ENCODE results near the gene GCC1. TPM values are rescaled to one million over a fixed set of nuclear protein-coding genes. Genes with fewer than 3 reads are reported as not detected.

The GCC1 gene
- total RNA-seq, 1 donor from 2014 or later, result 11.2 TPM

DNA sequence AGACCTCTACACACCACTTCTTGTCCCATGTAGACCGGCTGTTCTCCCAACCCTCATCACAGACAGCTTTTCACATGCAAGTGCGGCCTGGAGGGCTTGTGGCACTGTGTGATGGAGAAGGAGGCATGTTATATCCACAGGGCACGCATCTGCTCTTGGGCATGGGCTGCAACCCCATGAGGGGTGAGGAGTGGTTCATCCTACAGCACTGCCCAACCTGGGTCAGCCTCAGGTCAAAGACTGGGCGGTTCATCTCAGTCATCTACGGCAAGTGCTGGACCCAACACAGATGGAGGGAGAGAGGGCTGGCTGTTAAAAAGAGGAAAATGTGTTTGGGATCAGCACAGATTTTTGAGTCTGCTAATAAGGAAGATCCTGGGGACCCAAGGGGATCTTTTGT, 10.3 kb upstream of the GCC1 start:
- H3K27me3 ChIP-seq, result no peaks in the 10 kb centered on the region
- H3K9me3 ChIP-seq, result no peaks in the 10 kb centered on the region
- H3K4me3 ChIP-seq, result no peak overlapping the region
- H3K27ac ChIP-seq, result no peak overlapping the region
- no peak for DNase-seq (ENCODE audit: low spot score in 2 of 2)
- H3K4me1 ChIP-seq, result no peaks in the 10 kb centered on the region
- H3K36me3 ChIP-seq, result peaks cover 11 to 14% of the 10 kb centered on the region in 2 donors
- intact Hi-C loops (cut with DNase I), result no loop called here
- no peak for TF ChIP-seq CTCF (IDR thresholded peaks at IDR 0.05)

DNA sequence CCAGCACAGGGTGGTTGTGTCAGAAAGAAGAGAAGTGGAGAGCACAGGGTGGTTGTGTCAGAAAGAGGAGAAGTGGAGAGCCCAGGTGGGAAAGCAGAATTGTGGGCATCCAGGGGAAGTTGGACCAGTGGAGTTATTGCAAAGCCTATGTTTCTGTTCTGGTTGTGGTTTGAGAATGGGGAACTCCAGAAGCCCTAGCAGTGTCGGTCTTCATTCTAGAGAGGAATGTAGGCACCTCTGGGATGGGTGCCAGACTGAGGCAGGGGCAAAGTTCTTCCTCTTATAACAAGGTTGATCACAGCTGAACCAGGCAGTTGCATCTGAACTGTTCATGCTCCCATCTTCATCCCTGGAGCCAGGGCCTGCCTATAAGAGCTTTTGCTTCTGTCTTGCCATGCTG, 9.1 kb upstream of the GCC1 start:
- Histone ChIP-seq H3K4me3 (no peak overlapping the region), H3K9me3 (no peaks in the 10 kb centered on the region), H3K4me1 (peaks cover 0 to 2% of the 10 kb centered on the region in 2 donors), H3K27me3 (no peaks in the 10 kb centered on the region), H3K36me3 (peaks cover 14 to 18% of the 10 kb centered on the region in 2 donors), H3K27ac (no peak overlapping the region)
- intact Hi-C loops (cut with DNase I), result no loop called here
- no peak for TF ChIP-seq CTCF (IDR thresholded peaks at IDR 0.05)
- DNase-seq (ENCODE audit: low spot score in 2 of 2), result no peak

- Histone ChIP-seq H3K27ac (no peak overlapping the region), H3K4me3 (no peak overlapping the region), H3K4me1 (peaks cover 0 to 12% of the 10 kb centered on the region in 2 donors), H3K27me3 (no peaks in the 10 kb centered on the region), H3K9me3 (no peaks in the 10 kb centered on the region), H3K36me3 (peaks cover 14 to 18% of the 10 kb centered on the region in 2 donors)
- TF ChIP-seq CTCF (IDR thresholded peaks at IDR 0.05), result no peak
- DNase-seq (ENCODE audit: low spot score in 2 of 2), result no peak
- intact Hi-C loops (cut with DNase I), result no loop called here
Measured at GRCh38 chr7:127592550-127592949, 7.2 kb upstream of the GCC1 start.

DNA sequence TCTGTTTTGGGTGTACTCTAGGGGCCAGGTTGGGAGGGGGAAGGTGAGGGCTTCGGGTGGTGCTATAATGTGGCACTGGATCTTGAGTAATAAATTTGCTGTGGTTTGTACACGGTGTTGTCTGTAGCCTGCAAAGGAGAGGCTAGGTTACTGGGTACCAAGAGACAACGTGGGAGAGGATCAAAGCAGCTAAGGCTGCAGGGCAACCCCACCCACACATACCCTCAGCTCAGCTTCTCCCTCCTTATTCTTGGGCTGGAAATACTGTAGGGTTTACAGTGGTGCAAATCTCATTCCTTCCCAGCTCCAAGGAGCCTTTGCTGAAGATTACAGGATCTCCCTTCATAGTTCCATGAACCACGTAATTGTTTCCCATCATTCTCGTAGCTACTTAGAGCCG, 6.2 kb upstream of the GCC1 start:
- intact Hi-C loops (cut with DNase I), result no loop called here

GRCh38 chr7:127591189-127591588, 5.8 kb upstream of the GCC1 start:
- intact Hi-C loops (cut with DNase I), result no loop called here
- peaks cover 14 to 18% of the 10 kb centered on the region in 2 donors for H3K36me3 ChIP-seq
- H3K27me3 ChIP-seq, result no peaks in the 10 kb centered on the region
- no peak overlapping the region for H3K4me3 ChIP-seq
- H3K4me1 ChIP-seq, result peaks cover 0 to 16% of the 10 kb centered on the region in 2 donors
- no peaks in the 10 kb centered on the region for H3K9me3 ChIP-seq
- DNase-seq (ENCODE audit: low spot score in 2 of 2), result no peak
- no peak overlapping the region for H3K27ac ChIP-seq
- TF ChIP-seq CTCF (IDR thresholded peaks at IDR 0.05), result no peak

More for the DNA sequence above, 6.2 kb upstream of the GCC1 start:
- H3K9me3 ChIP-seq, result no peaks in the 10 kb centered on the region
- no peak overlapping the region for H3K4me3 ChIP-seq
- H3K27me3 ChIP-seq, result no peaks in the 10 kb centered on the region
- no peak for DNase-seq (ENCODE audit: low spot score in 2 of 2)
- H3K36me3 ChIP-seq, result peaks cover 14 to 18% of the 10 kb centered on the region in 2 donors
- no peak overlapping the region for H3K27ac ChIP-seq
- TF ChIP-seq CTCF (IDR thresholded peaks at IDR 0.05), result no peak
- peaks cover 0 to 16% of the 10 kb centered on the region in 2 donors for H3K4me1 ChIP-seq

GRCh38 chr7:127589896-127590295, 4.5 kb upstream of the GCC1 start:
- Histone ChIP-seq H3K27me3 (no peaks in the 10 kb centered on the region), H3K4me3 (peak overlapping the region in 1 of 2 donors; percentile 83), H3K9me3 (no peaks in the 10 kb centered on the region), H3K36me3 (peaks cover 14 to 18% of the 10 kb centered on the region in 2 donors), H3K4me1 (peaks cover 0 to 16% of the 10 kb centered on the region in 2 donors), H3K27ac (no peak overlapping the region)
- TF ChIP-seq CTCF (IDR thresholded peaks at IDR 0.05), result no peak
- no peak for DNase-seq (ENCODE audit: low spot score in 2 of 2)
- intact Hi-C loops (cut with DNase I), result loop anchor here (2.0 to 10.0 kb wide), 6 partner anchors 42 to 1632 kb away; partner anchors contain the start of genes GRM8 and RBM28

Measured in ascending aorta (tissue), 2 donors.